ENCODE measurements around the gene ARHGEF12. TPM values are rescaled to one million over a fixed set of nuclear protein-coding genes. Genes with fewer than 3 reads are reported as not detected.

The ARHGEF12 gene
- total RNA-seq, 4 donors from 2014 or later, result 75.9 to 116 (median 94.3) TPM

- Histone ChIP-seq H3K4me3 (no peak overlapping the region), H3K27ac (no peak overlapping the region), H3K9me3 (no peaks in the 10 kb centered on the region), H3K27me3 (peaks cover 98% of the 10 kb centered on the region), H3K4me1 (peaks cover 0 to 4% (median 0%) of the 10 kb centered on the region in 4 donors), H3K36me3 (no peaks in the 10 kb centered on the region)
- 36 to 41% methylated on average over 12 to 22 of the region's 39 CpGs for WGBS, 2 donors (ENCODE audit: low coverage in 1 of 2)
- in situ Hi-C loops (cut with MboI; ENCODE audit: low pct_ligation_motif_present in 1 of 4, low pct_unique_long_range_greater_than_20kb in 1 of 4, low sequenced_read_pairs in 3 of 4) (loop anchor here (10.0 to 25.0 kb wide), 6 partner anchors 168 to 671 kb away; partner anchors contain the start of gene TECTA (in 1 of the 4)), intact Hi-C loops (cut with DNase I; ENCODE audit: low total_unique reads) (loop anchor here (10.0 kb wide), 1 partner anchor 678 kb away; no protein-coding TSS in a partner anchor)
- DNase-seq, result no peak
- TF ChIP-seq POLR2AphosphoS5 (IDR thresholded peaks at IDR 0.05), result no peak
These were observed 180.5 kb downstream of the ARHGEF12 start for GRCh38 chr11:120516461-120517389.

- H3K4me3 ChIP-seq, result no peak overlapping the region
- intact Hi-C loops (cut with DNase I; ENCODE audit: low total_unique reads) (loop anchor here (10.0 kb wide), 1 partner anchor 677 kb away; no protein-coding TSS in a partner anchor), in situ Hi-C loops (cut with MboI; ENCODE audit: low pct_ligation_motif_present in 1 of 4, low pct_unique_long_range_greater_than_20kb in 1 of 4, low sequenced_read_pairs in 3 of 4) (loop anchor here (10.0 to 25.0 kb wide), 6 partner anchors 167 to 670 kb away; partner anchors contain the start of gene TECTA (in 1 of the 4))
- peaks cover 98% of the 10 kb centered on the region for H3K27me3 ChIP-seq
- no peaks in the 10 kb centered on the region for H3K36me3 ChIP-seq
- no peak for DNase-seq
- peak overlapping the region in 1 of 4 donors; percentile 5 for H3K27ac ChIP-seq
- no peaks in the 10 kb centered on the region for H3K9me3 ChIP-seq
- TF ChIP-seq POLR2A (IDR thresholded peaks at IDR 0.05) (no peak), CTCF (IDR thresholded peaks at IDR 0.05) (no peak)
- 46% methylated on average over 12 of the region's 13 CpGs; no CpG with 5 or more reads in 1 of the 2 donors for WGBS, 2 donors (ENCODE audit: low coverage in 1 of 2)
- H3K4me1 ChIP-seq, result no peaks in the 10 kb centered on the region
These were observed 181.2 kb downstream of the ARHGEF12 start for GRCh38 chr11:120517390-120517761.

GRCh38 chr11:120517801-120518291 lies 181.6 kb downstream of the ARHGEF12 start:
- no peak for TF ChIP-seq EP300 (IDR thresholded peaks at IDR 0.05; ENCODE audit: low read depth)
- no peak for TF ChIP-seq CTCF (IDR thresholded peaks at IDR 0.05)
- no peak for TF ChIP-seq POLR2AphosphoS5 (IDR thresholded peaks at IDR 0.05)
- no peak for TF ChIP-seq POLR2A (IDR thresholded peaks at IDR 0.05)
- Histone ChIP-seq H3K27me3 (peaks cover 98% of the 10 kb centered on the region), H3K9me3 (no peaks in the 10 kb centered on the region), H3K27ac (peak overlapping the region in 1 of 4 donors; percentile 5), H3K4me3 (no peak overlapping the region), H3K4me1 (no peaks in the 10 kb centered on the region), H3K36me3 (no peaks in the 10 kb centered on the region)
- DNase-seq, result no peak
- intact Hi-C loops (cut with DNase I; ENCODE audit: low total_unique reads) (loop anchor here (10.0 kb wide), 1 partner anchor 677 kb away; no protein-coding TSS in a partner anchor), in situ Hi-C loops (cut with MboI; ENCODE audit: low pct_ligation_motif_present in 1 of 4, low pct_unique_long_range_greater_than_20kb in 1 of 4, low sequenced_read_pairs in 3 of 4) (loop anchor here (10.0 to 25.0 kb wide), 6 partner anchors 167 to 669 kb away; partner anchors contain the start of gene TECTA (in 1 of the 4))
- 51 to 66% methylated on average over 4 to 7 of the region's 7 CpGs for WGBS, 2 donors (ENCODE audit: low coverage in 1 of 2)

- 83% methylated on average over 7 of the region's 7 CpGs; no CpG with 5 or more reads in 1 of the 2 donors for WGBS, 2 donors (ENCODE audit: low coverage in 1 of 2)
- Histone ChIP-seq H3K27ac (no peak overlapping the region), H3K36me3 (no peaks in the 10 kb centered on the region), H3K4me3 (no peak overlapping the region), H3K4me1 (no peaks in the 10 kb centered on the region), H3K9me3 (no peaks in the 10 kb centered on the region), H3K27me3 (peaks cover 98% of the 10 kb centered on the region)
- in situ Hi-C loops (cut with MboI; ENCODE audit: low pct_ligation_motif_present in 1 of 4, low pct_unique_long_range_greater_than_20kb in 1 of 4, low sequenced_read_pairs in 3 of 4) (loop anchor here (10.0 to 25.0 kb wide), 6 partner anchors 166 to 669 kb away; partner anchors contain the start of gene TECTA (in 1 of the 4)), intact Hi-C loops (cut with DNase I; ENCODE audit: low total_unique reads) (loop anchor here (10.0 kb wide), 1 partner anchor 676 kb away; no protein-coding TSS in a partner anchor)
- DNase-seq, result no peak
- TF ChIP-seq POLR2AphosphoS5 (IDR thresholded peaks at IDR 0.05), result no peak
- no peak for TF ChIP-seq POLR2A (IDR thresholded peaks at IDR 0.05)
- TF ChIP-seq EP300 (IDR thresholded peaks at IDR 0.05; ENCODE audit: low read depth), result no peak
- no peak for TF ChIP-seq CTCF (IDR thresholded peaks at IDR 0.05)
These were observed 182.1 kb downstream of the ARHGEF12 start for GRCh38 chr11:120518356-120518755.

Data from transverse colon (tissue), 4 donors.